HK-2 (cell line): Measurements from ENCODE around the gene GMCL1.
"Not testable (repeated sequence)": the region's sequence is repeated elsewhere in the genome, so short reads cannot be mapped to it uniquely, and the experiment has no call there.

Experiments
- DNase-seq: peaks from one replicate; pipeline ENCODE4 v3.0.0-alpha.2; 2018; ENCODE audit not compliant: unreplicated experiment

The GMCL1 gene, protein sequence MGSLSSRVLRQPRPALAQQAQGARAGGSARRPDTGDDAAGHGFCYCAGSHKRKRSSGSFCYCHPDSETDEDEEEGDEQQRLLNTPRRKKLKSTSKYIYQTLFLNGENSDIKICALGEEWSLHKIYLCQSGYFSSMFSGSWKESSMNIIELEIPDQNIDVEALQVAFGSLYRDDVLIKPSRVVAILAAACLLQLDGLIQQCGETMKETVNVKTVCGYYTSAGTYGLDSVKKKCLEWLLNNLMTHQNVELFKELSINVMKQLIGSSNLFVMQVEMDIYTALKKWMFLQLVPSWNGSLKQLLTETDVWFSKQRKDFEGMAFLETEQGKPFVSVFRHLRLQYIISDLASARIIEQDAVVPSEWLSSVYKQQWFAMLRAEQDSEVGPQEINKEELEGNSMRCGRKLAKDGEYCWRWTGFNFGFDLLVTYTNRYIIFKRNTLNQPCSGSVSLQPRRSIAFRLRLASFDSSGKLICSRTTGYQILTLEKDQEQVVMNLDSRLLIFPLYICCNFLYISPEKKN

DNA sequence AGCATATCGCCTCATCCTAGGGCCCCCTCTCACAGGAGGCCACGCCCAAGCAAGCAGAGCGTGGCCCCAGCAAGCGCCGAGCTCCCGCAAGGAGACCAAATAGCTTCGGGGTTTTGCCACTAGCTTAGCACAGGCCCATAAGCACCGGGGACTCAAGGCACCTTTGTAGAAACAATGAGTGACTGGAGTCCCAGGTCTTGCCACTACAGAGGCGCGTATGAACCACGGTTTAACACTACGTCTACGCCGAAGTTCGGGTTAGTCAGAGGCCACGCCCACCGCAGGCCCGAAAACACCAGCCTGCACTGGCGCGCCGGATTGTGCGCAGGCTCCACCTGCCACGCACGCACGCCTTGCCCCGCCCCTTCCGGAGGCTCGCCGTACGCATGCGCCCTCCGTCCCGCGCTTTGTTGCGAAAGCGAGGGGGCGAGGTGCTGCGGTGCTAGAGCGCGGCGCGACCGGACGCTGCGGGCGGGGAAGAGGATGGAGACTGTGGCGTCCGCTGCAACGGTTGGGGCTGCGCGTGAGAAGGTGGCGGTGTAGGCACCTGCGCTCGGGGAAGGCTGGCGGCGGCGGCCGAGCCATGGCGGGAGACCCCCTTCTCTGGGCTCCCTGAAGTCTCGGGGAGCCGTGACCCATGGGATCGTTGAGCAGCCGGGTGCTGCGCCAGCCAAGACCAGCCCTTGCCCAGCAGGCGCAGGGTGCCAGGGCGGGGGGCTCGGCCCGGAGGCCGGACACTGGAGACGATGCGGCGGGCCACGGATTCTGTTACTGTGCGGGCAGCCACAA lies at the start of gene GMCL1:
GMCL1 (plus strand) TSS at position 405 of the 789 bp plus-strand sequence; CDS start at position 638, 233 bp downstream.
- peak; percentile 98 for DNase-seq

DNA sequence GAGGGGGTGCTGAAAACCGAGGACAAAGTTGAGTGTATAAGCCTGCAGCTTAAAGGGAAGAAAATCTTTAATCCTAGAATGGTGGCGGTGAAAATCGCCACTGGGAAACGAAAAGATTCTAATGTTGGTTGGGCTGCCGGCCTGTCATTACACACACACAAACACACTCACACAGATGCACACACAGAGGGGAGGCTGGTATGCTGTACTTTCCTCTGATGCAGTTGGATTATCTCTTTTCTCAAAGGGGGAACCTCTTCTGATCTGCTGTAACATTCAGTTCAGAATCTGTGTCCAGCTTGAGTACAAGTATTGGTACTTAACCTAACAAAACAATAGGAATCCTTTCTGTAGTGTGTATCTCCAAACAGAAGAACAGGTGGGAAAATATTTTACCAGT lies 48.5 kb upstream of the GMCL1 start:
- DNase-seq = no peak

DNA sequence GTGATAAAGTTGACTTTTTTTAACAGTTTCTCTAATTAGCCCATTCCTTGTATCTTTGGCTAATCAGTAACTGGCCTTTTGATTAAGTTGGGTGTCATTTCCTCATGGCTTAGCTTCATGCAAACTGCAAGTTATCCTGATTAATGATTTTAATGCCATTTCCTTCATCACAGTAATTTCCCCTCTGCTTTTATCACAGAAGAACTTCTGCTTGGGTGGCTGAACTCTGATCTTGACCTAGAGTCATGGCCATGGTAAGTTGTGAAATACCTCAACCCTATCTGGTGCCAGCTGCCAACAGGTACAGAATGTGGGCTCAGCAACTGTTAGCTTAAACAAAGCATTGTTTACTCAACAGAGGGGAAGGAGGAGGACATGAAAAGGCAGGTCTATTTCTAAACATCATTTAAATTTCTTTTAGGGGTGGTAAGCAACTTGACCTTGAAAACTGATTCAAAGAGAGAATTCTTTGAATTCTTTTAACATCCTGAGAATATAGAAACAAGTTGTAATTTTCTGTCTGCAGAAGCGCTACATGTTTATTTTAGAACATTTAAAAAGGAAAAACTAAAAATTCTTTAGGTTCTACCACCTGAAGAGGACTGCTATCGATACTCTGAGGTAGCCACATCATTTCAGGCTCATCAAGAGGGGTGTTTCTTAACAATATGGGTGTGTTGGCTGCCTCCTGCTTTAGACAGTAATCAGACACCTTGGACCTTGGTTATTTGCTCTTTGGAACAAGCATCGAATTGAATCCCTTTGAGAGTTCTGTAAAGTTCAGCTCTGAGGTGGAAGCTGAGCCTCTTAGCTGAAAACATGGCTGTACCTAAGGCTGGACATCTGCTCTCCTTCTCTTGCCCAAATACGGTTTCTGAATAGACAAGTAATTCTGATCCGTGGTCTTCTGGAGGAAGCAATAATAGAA lies 47.9 kb upstream of the GMCL1 start:
- no peak for DNase-seq

DNA sequence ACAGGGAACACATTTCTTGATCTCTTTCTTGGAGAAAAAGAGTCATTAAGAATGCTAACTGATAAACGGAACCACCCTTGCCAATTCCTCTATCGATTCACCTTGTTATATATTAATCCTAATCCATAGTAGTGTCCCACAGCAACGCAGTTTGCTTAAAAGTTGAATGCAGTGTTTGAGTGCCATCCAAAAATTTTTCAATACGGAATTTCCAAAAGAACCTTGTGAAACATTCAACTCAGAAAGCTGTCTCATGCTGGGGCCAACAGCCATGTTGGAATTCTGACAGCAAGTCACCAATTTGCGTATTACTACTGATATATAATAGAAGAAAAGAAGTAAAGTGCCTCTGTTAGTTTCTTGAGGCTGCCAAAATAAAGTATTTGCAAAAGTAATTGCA lies 45.2 kb upstream of the GMCL1 start:
- DNase-seq = no peak

DNA sequence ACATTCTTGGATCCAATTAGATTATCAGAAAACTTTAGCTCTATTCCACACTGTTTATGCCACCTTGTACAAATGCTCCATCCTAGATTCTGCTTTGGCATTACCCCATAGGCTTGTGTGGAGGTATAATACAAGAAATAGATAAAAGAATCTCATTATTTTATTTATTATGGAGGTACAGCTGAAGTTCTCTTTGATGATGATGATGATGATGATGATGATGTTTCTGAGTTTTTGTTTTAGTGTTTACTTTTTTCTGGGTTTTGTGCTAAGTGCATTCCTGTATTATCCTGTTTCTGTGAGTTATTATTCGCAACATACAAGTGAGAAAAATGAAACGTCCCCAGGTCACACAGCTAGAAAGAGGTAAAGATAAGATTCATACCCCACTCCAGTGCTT lies 44.1 kb upstream of the GMCL1 start:
- DNase-seq = no peak

DNA sequence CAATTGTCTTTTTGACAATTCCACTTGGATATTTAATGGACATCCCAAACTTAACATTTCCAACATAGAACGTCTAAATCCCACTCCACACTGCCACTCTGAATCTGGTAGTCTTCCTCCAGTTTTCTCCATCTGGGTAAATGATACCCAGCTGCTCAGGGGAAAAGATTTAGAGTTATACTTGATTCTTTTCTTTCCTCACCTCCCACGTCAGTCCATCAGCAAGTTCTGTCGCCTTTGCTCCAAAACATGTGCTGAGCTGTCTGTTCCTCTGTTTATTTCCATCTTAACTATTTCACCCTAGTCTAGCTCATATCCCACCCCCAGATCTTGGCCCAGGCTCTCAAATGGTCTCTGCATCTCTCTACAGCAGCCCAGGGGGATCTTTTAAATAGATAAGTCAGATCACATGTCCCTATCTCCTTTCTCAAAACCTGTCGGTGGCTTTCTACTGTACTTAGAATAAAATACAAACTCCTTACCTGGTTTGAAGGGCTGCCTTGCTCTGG lies 43.4 kb upstream of the GMCL1 start:
- no peak for DNase-seq

DNA sequence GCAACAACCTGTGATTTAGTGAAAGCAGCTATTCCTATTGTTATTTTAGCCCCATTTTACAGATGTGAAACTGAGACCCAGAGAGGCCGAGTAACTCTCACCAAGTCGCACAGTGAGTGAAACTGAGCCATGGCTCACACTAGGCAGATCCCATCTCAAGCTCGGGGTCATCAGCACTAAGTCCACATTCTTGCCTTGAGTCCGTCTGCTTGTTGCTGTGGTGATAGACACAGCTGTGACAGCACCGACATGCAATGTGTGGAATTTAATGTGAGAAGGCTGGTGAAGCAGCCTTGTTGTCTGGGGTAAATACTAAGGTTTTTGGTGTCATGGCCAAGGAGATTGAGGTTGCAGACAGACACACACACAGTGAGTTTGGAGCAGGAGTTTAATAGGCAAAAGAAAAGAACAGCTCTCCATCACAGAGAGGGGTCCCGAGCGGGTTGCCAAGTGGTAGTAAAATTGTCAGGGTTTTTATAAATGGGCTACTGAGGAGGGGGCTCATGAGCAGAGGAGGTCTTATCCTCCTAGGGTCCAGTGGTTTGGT lies 40.2 kb upstream of the GMCL1 start:
- DNase-seq = peak; percentile 31

DNA sequence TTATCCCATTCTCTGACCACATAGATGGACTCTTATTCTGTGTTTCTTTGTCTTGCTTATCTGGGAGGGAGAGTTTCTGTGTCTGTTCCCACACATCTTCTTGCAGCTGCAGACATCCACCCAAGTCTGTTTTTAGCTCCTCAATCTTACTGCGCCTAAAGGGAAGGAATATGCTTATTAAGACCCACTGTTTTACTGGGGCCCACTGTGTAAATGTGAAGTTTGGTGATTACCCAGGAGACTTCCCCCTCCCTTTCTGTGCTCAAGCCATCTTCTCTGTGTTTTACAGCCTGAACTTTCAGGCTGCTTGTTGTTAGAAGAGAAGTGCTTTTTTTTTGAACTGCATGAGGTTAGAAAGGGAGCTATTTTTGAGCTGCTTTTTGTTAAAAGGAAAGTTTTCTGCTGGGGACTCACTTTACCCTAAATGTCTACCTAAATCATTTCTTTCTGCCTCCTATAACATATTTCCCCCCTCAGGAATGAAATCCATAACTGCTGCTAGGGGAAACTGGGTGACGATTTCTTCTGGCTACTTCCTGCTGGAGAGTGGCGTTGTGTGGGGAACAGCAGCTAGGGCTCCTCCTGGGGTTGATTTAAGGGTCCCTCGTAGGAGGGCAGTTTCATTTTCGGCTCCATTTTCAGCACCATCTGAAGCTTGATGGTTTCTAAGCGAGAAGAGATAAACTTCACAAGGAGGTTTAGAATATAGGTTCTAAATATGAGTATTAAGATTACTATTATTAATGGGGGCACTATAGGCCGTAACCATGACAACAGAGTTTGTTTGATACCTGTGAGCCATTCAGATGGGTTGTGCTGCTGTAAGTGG lies 39.5 kb upstream of the GMCL1 start:
- DNase-seq = no peak

DNA sequence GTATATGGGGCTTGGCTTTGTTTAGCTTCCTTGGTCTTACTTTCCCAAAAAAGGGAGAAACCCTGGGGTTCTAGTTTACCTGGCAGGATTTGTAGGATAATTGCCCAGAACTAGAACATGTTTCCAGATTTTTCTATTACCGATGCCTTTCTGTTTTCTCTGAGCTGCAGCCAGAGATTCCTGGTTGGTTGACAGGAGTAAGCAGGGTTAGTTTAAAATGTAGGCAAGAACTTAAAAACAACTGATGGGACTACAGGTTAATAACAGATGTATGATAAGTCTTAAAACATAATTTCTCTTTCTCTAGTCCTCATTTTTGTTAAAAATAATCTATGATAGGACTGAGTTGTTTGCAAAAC lies 38.9 kb upstream of the GMCL1 start:
- DNase-seq = no peak

DNA sequence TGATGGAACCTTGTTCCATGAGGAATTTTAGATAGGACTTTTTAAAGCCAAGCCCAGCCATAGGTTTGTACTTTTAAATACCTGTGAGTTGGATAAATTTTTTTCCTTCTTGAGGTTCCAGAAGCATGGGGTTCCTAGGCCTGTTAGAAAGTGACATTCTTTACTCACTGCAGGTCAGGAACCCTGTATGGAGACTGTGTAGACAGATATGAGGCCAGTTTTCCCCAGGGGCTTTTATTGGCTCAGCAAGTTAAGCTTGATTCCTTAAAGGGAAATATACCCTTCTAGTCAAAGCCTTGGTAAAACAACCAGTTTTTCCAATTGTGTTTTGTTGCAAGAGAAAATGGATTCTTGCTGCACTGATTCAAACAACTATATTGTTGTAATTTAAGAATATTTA lies 38.4 kb upstream of the GMCL1 start:
- DNase-seq = no peak

DNA sequence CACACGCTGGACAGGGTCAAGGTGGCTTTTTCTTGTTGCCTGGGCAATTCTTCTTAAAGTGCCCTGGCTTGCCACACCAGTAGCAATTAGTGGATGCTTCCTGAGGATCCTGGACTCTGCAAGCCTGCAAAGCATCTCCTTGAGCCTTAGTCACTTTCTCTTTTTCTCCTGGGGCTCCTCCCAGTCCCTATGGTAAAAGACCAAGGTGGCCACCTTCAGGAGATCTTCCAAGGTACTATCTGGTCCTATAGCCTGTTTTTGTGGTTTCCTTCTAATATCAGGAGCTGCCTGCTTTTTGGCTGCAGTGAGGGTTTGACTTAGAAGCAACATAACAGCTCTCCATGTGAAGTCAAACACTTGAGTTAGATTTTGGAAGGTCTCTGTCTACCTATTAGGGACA lies 33.3 kb upstream of the GMCL1 start:
- no peak for DNase-seq

DNA sequence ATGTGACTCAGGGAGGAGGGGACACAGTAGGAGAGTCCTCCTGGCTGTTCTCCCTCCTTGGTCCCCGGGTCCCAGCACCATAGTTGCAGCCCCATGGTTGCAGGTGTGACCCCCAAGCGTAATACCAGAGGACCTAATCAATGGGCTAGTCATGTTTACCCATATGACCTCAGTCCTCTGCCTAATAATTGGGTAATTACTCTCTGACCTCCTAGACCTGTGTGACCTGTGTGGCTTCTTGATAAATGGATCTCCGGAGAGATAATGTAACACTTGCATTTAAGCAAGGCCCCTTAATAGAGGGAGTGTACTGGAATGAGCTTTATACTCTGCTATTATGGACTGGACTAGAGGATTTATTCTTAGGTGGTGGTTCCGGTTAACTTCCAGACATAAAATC lies 32.2 kb upstream of the GMCL1 start:
- DNase-seq = no peak

DNA sequence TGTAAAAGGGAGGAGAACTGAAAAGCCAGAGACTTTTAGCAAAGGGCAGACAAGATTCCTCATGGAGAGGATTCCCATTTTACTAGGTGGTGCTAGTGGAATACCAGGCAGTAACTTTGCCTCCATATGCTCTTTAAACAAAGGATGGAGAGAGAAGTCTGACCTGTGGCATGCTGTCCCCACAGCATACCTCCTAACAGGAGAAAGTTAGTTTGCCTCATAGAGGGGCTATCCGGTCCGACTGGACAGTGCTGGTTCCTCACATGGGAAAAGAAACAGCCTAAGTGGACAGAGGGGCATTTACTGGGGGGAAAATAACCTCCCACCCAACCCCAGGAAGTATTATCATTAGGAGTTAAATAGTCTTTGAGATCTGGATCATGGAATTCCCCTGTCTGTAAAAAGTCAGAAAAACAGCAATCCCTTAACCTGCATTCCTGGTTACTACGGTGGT lies 31.6 kb upstream of the GMCL1 start:
- no peak for DNase-seq

DNA sequence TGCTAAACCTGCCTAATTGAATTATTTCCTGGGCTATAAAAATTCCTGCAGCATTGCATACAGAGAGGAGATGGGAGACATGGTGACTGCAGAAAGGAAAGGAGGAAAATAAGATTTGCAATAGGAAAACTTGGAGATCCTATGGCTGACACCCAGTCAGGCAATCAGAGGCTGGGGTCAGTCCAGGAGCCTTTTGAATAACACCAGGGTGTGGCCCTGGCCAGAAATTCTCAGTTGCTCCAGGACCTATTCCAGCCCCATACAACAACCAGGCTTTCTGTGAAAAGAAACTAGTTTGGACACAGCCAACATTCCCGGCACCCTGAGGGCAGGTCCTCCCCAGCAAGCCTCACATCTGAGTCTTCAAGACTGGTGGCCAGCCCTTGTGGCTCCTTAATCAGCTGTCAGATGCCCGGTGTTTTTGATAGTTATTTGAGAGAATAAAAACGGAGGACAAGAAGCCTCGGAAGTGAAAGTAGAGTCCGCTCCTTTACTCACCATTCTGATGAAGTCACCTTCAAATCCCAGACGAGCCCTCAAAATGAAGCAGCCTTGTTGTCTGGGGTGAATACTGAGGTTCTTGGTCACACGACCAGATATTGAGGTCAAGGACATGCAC lies 31.1 kb upstream of the GMCL1 start:
- no peak for DNase-seq

DNA sequence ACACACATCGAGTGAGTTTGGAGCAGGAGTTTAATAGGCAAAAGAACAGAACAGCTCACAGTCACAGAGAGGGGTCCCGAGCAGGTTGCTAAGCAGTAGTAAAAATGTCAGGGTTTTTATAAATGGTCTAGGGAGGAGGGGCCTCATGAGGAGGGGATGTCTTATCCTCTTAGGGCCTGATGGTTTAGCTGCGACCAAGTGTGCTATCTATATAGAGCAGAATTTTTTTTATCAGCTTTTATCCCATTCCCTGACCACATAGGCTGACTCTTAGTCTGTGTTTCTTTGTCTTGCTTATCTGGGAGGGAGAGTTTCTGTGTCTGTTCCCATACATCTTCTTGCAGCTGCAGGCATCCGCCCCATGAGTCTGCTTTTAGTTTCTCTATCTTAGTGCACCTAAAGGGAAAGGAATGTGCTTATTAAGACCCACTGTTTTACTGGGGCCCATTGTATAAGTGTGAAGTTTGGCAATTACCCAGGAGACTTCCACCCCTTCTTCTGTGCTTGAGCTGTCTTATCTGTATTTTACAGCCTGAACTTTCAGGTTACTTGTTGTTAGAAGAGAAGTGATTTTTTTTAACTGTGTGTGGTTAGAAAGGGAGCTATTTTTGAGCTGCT lies 30.4 kb upstream of the GMCL1 start:
- no peak for DNase-seq

DNA sequence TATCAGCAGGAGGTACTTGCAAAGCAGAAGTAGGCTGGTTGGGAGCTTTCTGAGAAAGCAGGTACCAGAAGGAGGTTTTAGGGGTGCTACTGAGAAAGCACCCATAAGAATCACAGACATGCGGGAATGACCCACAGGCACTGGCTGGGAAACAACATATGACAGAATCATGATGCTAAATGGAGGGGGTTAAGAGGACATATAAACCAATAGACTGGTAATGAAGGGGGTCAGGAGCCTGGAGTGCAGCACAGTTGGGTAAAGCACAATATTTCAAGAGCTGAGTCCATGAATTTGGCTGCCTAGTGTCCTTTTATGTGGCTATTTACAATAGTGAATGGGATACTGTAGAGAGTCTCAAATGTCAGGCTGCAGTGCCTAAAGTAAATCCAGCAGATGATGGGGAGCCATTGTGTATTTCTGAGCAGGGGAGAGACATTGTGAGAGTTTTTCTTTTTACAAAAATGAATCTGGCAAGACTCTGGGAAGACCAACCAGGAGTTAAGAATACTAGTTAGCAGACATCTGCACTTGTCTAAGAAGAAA lies 27.6 kb upstream of the GMCL1 start:
- no peak for DNase-seq

DNA sequence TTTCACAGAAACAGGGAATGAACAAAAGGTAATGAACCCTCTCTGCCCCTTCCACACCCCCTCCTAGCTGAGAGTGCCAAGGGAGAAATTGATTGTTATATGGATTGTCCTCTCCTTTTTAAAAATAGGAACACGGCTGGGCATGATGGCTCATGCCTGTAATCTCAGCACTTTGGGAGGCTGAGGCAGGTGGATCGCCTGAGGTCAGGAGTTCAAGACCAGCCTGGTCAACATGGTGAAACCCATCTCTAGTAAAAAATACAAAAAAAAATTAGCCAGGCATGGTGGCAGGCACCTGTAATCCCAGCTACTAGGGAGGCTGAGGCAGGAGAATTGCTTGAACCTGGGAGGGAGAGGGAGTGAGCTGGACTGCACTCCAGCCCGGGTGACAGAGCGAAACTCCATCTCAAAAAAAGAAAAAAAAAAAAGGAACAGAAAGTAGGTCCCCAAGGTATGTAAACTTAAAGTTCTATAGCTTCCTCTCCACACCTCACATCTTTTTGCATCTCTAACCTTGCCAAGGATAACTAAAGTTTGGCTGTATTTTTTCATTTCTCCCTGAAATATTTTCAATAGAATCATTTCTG lies 26.6 kb upstream of the GMCL1 start:
- DNase-seq = not testable (repeated sequence)

DNA sequence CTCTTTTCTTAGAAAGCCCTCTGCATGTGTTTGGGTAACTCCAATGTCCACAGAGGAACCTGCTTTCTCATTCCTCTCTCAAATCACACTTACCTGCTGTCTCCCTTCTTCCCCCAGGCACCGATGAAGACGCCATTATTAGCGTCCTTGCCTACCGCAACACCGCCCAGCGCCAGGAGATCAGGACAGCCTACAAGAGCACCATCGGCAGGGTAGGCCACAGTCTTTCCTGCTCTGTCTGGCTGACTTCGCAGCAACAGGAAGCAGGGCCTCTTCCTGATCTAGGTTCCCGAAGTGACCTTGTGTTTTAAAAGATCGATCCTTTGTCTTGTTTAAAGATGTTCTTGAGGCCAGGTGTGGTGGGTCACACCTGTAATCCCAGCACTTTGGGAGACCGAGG lies 25.0 kb upstream of the GMCL1 start:
- no peak for DNase-seq

DNA sequence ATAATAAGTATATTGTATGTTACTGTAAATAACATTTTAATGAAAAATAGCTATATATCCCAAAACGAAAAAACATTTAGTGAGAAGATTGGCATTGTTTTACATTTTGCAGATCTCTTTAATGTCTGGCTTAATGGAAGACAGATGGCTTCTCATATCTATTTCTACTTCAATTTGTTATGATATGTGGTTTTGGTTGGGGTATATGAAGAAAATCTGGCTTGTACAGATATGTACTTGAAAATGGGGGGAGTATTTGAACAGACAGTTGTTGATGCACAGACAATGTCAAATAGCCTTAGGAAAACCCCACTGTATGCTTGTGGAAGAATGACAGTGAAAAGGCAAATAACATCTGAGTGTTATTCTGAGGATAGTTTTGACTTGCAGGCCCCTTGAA lies 23.6 kb upstream of the GMCL1 start:
- no peak for DNase-seq
